Fibroblast of mammary gland (primary cell): ENCODE data around the gene FKTN.

ENCODE experiments used
- DNase-seq: peaks from one replicate; pipeline ENCODE4 v3.0.0-alpha.2; 2010; ENCODE audit warnings: low read depth
- H3K4me3 ChIP-seq: 2 replicates; pipeline ENCODE4 v1.5.1; 2011; ENCODE audit warnings: low read depth, mild to moderate bottlenecking, low read length, moderate library complexity; ENCODE audit not compliant: control insufficient read depth
- TF ChIP-seq, protein P1 (sequence below): conservative IDR thresholded peaks from 2 replicates; pipeline ENCODE4 v1.5.1; 2011; ENCODE audit warnings: low read depth, low read length, inconsistent platforms; ENCODE audit not compliant: control insufficient read depth, insufficient read depth

The FKTN gene

DNA sequence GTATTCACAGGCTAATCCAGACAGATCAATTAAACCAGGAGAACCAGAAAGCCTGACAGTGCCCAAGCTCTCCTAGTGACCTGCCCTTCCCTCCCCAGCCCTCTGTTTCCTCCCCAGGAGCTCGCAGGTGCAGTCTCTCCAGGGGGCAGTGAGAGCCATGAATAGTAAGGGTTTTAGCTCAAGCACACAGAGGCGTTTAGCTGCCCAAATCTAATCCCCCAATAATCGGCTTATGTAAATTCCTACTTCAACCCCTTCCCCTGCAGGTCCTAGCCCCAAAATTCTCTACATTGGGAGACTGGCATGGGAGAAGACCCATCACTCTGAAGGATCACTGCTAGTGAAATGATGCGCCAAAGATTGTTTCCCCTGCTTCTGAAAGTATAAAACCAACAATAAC lies 93.9 kb downstream of the FKTN start:
- TF ChIP-seq, protein P1, sequence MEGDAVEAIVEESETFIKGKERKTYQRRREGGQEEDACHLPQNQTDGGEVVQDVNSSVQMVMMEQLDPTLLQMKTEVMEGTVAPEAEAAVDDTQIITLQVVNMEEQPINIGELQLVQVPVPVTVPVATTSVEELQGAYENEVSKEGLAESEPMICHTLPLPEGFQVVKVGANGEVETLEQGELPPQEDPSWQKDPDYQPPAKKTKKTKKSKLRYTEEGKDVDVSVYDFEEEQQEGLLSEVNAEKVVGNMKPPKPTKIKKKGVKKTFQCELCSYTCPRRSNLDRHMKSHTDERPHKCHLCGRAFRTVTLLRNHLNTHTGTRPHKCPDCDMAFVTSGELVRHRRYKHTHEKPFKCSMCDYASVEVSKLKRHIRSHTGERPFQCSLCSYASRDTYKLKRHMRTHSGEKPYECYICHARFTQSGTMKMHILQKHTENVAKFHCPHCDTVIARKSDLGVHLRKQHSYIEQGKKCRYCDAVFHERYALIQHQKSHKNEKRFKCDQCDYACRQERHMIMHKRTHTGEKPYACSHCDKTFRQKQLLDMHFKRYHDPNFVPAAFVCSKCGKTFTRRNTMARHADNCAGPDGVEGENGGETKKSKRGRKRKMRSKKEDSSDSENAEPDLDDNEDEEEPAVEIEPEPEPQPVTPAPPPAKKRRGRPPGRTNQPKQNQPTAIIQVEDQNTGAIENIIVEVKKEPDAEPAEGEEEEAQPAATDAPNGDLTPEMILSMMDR, result no peak
- no peak for DNase-seq
- H3K4me3 ChIP-seq, result no peak overlapping the region

DNA sequence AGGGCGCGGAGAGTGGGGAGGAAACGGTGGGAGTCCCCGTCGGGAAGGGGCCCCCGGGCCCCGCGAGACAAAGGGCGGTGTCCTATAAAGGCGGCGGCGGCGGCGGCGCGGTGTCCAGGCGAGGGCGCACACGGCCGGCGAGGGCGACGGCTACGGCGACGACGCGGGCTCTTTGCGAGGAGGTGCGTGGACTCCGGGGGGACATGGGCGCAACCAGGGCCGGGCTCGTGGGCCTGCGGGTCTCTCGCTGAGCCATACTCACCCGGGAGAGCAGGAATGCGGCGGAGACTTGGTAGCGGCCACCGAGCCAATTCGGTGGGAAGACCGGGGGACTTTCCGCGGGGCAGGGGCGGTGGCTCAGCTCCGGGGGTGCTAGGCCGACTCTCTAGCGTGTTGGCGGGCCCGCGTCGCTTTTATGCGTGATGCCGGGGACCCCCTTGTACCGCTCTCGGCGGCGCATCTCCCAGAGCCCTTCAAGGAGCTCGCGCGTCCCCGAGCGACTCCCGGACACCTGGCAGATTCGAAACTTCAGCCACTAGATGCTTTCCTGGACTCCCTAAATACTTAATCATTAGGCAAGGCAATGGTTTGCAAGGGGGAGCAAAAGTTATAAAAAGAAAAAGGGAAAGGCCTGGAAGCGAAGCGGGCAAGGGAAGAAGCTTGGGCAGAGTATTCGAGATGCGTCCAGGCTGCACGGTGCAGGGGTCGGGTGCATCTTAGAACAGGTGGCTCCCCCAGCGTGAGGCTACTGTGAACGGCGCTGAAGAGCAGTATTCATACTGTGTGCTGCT lies 98.4 kb downstream of the FKTN start:
- H3K4me3 ChIP-seq, result peak overlapping the region; percentile 41
- no peak for DNase-seq
- TF ChIP-seq, protein P1, result no peak

DNA sequence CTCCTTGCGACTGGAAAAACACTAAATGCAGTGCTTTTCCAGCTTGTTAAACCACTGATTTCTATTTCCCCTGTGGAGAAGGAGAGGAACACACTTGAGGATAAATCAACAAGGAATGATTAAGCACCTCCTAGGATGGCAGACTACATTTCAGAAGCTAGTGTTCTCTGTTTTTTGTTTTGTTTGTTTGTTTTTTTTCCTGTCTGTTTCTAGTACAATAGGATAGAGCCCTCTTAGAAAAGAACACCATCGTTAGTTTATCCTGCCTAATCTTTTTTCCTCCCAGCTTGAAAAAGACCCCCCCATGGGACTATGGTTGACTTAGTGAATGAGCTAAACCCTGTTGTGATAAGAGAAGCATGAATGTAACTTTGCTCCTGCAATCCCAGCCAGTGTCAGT lies 100.4 kb downstream of the FKTN start:
- TF ChIP-seq, protein P1, result no peak
- DNase-seq, result no peak
- H3K4me3 ChIP-seq, result no peak overlapping the region

DNA sequence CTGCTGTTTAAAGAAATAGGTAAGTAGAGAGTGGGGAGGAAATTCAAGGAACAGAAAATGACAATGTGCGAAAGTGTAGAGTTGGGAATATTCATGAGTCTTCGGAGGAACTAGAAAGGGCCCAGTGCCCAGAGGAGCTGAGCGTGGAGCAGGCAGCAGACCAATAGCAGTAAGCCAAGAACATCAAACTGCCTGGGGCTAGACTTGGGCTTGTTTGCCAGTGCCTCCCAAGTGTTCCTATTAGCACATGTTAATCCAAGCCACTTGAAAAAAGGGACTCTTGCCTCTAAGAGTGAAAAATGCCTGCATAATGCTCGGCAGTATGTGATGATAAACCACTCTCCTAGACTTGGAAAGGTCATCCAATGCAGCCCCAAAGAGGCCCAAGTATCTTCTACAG lies 103.1 kb downstream of the FKTN start:
- no peak for DNase-seq
- TF ChIP-seq, protein P1, result no peak

DNA sequence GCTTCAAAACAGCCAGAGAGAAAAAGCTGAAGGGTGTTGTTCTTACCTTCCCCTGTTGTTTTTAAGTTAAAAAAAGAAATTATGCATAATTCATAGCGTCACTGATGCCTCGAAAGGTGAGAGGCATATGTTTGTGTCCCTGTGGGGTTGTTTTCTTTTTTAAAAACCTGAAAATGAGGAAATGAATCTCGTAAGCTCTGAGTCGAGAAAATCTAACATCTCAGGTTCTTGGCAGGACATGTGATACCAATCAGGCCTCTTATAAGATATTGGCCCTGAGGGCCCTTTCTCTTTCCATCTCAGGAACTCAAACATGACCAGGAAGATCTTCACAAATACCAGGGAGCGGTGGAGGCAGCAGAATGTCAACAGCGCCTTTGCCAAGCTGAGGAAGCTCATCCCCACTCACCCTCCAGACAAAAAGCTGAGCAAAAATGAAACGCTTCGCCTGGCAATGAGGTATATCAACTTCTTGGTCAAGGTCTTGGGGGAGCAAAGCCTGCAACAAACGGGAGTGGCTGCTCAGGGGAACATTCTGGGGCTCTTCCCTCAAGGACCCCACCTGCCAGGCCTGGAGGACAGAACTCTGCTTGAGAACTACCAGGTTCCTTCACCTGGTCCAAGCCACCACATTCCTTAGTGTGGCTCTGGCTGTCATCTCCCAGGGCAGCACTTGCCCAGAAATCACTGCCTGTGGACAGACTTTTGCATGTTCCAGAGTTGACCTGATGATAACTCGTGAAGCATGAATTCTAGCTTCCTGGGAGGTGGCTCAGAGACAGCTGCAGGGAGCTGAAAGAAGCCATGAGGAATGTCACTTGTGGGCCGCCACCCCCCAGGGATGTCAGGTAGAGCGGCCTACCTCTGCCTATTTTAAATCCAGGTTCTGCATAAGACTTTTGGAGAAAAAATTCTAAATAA lies 104.5 kb downstream of the FKTN start, which contains the start of gene TAL2:
TAL2 (plus strand) TSS at position 274 of the 921 bp plus-strand sequence; CDS start at position 314, 40 bp downstream.
- TF ChIP-seq, protein P1, result no peak
- no peak for DNase-seq
- no peak within 1 kb of the TSS for H3K4me3 ChIP-seq

More for the DNA sequence above, 103.1 kb downstream of the FKTN start:
- no peak overlapping the region for H3K4me3 ChIP-seq

DNA sequence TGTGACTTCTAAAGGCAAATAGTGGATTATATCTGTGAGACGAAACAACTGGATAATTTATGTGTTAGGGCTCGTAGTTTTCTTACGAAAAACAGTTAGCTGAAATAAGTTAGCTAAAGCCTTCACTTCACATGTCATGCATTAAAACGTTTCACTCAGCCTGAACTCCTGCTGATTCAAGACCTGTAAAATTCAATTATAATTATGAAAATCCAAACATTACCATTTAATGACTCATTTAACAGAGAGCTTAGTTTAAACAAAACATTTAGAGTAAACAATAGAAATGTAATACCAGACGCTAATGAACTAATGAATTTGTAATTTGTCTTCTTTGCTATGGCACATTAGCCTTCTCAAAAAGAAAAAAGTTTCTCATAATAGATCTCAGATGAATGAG lies 106.0 kb downstream of the FKTN start:
- no peak overlapping the region for H3K4me3 ChIP-seq
- TF ChIP-seq, protein P1, result no peak
- no peak for DNase-seq
